ENCODE results near the gene OR4B1. TPM values are rescaled to one million over a fixed set of nuclear protein-coding genes. Genes with fewer than 3 reads are reported as not detected.

Gene OR4B1
- total RNA-seq, 1 donor from 2014 or later: not detected

Other genes starting within 250 kb of the OR4B1 start
- gene PTPRJ, start 236.3 kb upstream of the OR4B1 start, total RNA-seq: 42.3 and 49.6 TPM in 2 replicates
- gene OR4X2, start 28.3 kb downstream of the OR4B1 start, total RNA-seq: not detected in 2 replicates
- gene OR4X1, start 47.1 kb downstream of the OR4B1 start, total RNA-seq: not detected in 2 replicates
- not detected in 2 replicates for gene OR4S1, start 89.4 kb downstream of the OR4B1 start, total RNA-seq
- not detected in 2 replicates for gene OR4C3, start 108.1 kb downstream of the OR4B1 start, total RNA-seq
- not detected in 2 replicates for gene OR4C5, start 149.7 kb downstream of the OR4B1 start, total RNA-seq